H7 (cell line): ENCODE results near the gene DSE. TPM values are rescaled to one million over a fixed set of nuclear protein-coding genes. Genes with fewer than 3 reads are reported as not detected.
"Not testable (repeated sequence)": the region's sequence is repeated elsewhere in the genome, so short reads cannot be mapped to it uniquely, and the experiment has no call there.

Experiments used
- DNase-seq: peaks from one replicate; pipeline ENCODE4 v3.0.0; 2012
- H3K27me3 ChIP-seq: 2 replicates; pipeline ENCODE4 v1.6.0; 2011; ENCODE audit warnings: mild to moderate bottlenecking, low read length; ENCODE audit not compliant: control insufficient read depth, insufficient read depth
- H3K36me3 ChIP-seq: replicated peaks from 2 replicates; pipeline ENCODE4 v1.5.1; 2011; ENCODE audit warnings: low read length; ENCODE audit not compliant: control insufficient read depth, insufficient read depth
- H3K4me3 ChIP-seq: 2 replicates; pipeline ENCODE4 v1.5.1; 2011; ENCODE audit warnings: low read depth, mild to moderate bottlenecking, control low read depth, low read length, moderate library complexity; ENCODE audit not compliant: insufficient read depth
- total RNA-seq: library from RNA; depleted of rRNA; stranded (reverse); fragments of >200 nt; shearing (Covaris generic); gene quantifications from 2 replicates; pipeline ENCODE4 v1.2.3, GENCODE V29; 2014; rRNA removed

Gene DSE
- 39.5 and 48.1 TPM in 2 replicates for total RNA-seq

DNA sequence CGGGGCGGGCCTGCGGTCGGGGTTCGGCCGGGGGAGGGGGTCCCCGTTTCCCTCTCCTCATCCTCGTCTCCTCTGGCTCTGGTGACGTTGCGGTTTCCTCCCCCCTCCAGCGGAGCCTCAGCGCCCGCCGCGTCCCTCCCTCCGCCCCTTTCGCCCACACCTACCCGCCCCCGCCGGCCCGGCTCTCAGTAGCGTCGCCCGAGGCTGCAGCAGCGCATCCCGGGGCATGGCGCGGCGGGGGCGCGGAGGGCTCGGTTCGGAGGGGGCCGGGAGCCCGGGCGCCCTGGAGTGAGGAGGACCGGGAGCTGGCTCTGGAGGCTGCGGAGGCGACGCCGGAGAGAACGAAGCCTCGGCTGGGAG is at the start of gene DSE:
Gene DSE (plus strand): TSS at position 188 of the 360 bp plus-strand sequence. CDS start 28,304 bp downstream, outside the sequence.
- no peaks in the 10 kb centered on the region for H3K27me3 ChIP-seq
- peak within 1 kb of the TSS; percentile 94 for H3K4me3 ChIP-seq
- no peaks in the 10 kb centered on the region for H3K36me3 ChIP-seq
- DNase-seq, result peak; percentile 95

DNA sequence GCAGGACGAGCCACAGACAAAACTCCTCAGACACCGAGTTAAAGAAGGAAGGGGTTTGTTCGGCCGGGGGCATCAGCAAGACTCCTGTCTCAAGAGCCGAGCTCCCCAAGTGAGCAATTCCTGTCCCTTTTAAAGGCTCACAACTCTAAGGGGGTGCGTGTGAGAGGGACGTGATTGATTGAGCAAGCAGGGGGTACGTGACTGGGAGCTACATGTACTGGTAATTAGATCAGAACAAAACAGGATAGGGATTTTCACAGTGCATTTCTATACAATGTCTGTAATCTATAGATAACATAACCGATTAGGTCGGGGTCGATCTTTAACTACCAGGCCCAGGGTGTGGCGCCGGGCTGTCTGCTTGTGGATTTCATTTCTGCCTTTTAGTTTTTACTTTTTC is 48.8 kb upstream of the DSE start:
- DNase-seq, H3K27me3 ChIP-seq, H3K4me3 ChIP-seq, H3K36me3 ChIP-seq: not testable (repeated sequence)

DNA sequence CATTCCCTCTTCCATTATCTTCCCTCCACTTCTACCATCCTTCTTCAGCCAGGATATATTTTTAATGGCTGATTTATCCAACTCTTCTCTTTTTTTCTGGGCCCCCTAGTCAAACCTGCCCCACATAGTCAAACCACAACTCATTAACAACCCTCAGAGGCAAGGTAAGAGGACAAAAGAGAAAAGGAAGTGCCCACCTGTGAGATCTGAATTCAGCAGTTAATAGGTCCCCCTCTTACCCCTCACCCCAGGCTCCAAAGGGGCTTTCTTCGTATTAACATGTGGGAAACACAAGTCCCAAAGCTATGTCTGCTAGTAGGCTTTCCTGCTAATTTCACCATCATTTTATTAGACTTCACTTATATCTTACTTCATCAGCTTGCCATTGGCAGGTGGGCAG is 46.9 kb upstream of the DSE start:
- no peaks in the 10 kb centered on the region for H3K27me3 ChIP-seq
- H3K4me3 ChIP-seq, result no peak overlapping the region
- no peaks in the 10 kb centered on the region for H3K36me3 ChIP-seq
- peak; percentile 16 for DNase-seq

DNA sequence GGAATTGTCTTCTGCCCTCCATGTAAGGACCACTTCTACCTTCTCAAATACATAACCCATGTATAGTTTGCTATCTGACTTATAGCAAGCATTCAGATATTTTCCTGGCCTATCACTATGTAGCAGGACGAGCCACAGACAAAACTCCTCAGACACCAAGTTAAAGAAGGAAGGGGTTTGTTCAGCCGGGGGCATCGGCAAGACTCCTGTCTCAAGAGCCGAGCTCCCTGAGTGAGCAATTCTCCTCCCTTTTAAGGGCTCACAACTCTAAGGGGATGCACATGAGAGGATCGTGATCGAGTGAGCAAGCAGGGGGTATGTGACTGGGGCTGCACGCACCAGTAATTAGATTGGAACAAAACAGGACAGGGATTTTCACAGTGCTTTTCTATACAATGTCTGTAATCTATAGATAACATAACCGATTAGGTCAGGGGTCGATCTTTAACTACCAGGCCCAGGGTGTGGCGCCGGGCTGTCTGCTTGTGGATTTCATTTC is 45.1 kb upstream of the DSE start:
- H3K36me3 ChIP-seq, DNase-seq, H3K4me3 ChIP-seq, H3K27me3 ChIP-seq: not testable (repeated sequence)

DNA sequence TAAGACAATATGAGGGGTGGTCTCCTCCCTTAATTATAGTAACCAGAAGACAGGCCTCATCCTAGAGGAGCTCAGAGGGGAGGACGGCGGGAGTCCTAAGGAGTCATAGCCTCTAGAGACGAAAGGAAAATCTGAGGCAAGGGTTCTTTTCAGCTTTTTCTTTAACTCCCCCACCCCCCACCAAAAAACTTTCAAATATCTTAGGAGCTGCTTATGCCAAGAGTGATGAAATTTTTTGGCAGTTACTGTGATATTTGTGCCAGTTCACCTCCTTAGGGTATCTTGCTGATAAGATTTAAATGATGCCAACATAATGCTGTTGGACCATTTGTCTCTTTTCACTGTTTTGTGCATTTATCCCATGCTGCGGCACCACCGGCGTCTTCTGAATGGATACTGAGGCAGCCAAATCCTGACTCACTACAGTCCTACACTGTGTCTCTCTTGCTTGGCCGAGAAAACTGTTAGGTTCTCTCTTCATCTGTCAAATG is 44.5 kb upstream of the DSE start:
- no peak for DNase-seq
- no peaks in the 10 kb centered on the region for H3K27me3 ChIP-seq
- H3K4me3 ChIP-seq, result no peak overlapping the region
- no peaks in the 10 kb centered on the region for H3K36me3 ChIP-seq

DNA sequence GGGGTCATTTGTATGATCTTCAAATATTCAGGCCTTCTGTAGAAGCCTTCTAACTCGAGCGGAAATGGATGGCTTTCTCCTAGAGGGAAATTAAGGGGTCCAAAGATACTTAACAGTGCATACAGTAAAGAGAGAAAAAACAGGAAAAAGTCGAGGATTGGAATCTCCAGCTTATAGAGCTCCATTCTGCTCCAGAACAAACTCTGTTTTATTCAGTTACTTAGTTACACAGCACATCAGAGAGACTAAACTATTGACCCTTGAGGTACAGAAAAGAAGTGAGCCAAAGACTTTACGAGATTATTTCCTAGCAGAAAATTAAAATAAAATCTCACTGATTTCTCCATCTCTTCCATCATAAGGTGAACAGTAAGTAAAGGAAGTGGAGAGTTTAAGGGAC is 43.8 kb upstream of the DSE start:
- DNase-seq, result no peak
- Histone ChIP-seq H3K27me3 (no peaks in the 10 kb centered on the region), H3K4me3 (no peak overlapping the region), H3K36me3 (no peaks in the 10 kb centered on the region)

DNA sequence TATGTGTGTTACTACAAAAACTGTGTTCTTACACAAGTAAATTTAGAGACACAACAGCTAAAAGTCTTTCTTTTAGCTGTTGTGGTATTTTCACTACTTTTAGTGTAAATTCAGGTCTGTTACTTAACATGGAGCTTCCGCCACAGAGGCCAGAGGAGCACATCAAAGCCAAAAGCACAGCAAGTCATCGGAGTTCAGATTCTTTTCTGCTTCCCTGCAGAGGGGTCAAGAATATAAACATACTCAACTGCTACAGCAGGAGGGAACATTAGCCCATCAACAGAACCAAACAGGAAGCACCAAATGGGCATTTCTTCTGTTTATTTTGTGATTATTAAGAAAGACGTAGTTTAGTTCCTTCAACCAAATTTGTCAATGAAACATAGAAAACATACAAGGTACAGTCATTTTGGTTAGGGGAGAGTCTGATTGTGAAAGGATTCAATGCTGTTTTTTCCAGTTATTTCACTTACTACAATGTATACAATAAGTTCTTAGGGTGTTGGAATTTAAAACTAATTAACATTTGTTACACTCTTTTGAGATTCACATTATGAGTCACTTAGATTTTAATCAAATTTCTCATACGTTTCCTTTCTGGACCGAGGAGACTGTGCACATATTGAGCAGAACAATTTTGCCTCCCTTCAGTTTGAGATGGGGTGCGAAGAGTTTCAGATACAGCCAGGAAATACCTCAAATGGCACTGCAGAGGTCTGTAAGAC is 42.8 kb upstream of the DSE start:
- peak; percentile 25 for DNase-seq
- no peaks in the 10 kb centered on the region for H3K27me3 ChIP-seq
- no peak overlapping the region for H3K4me3 ChIP-seq
- H3K36me3 ChIP-seq, result no peaks in the 10 kb centered on the region

DNA sequence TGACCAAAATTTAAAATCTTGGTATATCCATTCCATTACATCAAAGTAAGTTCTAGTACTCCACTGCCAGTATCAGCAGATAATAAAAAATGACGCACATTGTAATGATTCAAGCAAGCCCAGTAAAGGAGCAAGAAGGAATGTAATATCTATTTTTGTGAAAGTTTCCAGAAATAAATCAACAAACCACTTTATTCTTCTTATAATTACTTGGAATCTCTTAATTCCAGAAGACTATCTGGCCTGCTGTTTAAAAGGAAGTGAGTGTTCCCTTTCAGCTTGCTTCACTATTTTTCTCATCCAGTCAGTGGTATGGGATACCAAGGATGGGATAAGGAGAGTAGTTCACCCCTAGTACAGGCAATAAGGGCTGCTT is 42.2 kb upstream of the DSE start:
- Histone ChIP-seq H3K36me3 (no peaks in the 10 kb centered on the region), H3K4me3 (no peak overlapping the region), H3K27me3 (no peaks in the 10 kb centered on the region)
- no peak for DNase-seq

DNA sequence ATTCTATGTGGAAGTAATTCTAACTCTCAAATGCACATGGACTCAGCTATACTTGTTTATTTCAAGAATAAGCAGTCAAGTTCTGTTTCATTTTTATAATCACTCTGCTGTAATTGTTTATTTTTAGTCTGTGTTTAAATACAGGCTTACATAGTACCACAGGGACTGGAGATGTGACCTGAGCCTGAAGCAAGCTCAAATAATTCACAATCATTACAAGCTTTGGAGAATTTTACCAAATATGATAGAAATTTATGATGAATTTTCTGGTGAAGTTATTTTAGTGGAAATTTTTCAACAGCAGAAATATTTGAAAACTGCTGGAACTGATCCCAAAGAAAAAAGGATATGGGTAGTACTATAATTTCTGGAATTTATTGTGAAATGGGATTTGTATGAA is 41.6 kb upstream of the DSE start:
- Histone ChIP-seq H3K4me3 (no peak overlapping the region), H3K27me3 (no peaks in the 10 kb centered on the region), H3K36me3 (no peaks in the 10 kb centered on the region)
- DNase-seq, result no peak

- Histone ChIP-seq H3K4me3 (no peak overlapping the region), H3K27me3 (no peaks in the 10 kb centered on the region), H3K36me3 (no peaks in the 10 kb centered on the region)
- DNase-seq, result no peak
Measured at GRCh38 chr6:116330511-116330910, 40.2 kb upstream of the DSE start.

DNA sequence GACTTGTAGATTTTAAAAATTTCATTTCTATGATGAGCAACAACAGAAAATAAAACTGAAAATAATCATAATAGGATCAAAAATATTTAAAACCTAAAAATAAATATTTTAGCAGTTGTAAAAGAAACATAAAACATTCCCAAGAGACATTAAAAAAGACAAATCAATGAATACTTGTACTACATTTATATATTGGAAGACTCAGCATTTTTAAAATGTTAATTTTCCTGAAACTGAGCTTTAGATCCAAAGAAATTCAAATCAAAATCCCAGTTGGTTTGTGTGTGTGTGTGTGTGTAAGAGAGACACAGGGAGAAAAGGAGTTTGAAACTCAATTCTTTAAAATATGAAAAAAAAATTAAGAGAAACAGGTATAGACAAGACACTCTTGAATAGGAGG is 38.7 kb upstream of the DSE start:
- Histone ChIP-seq H3K4me3 (no peak overlapping the region), H3K27me3 (no peaks in the 10 kb centered on the region), H3K36me3 (no peaks in the 10 kb centered on the region)
- no peak for DNase-seq

GRCh38 chr6:116334638-116335409 is 35.9 kb upstream of the DSE start:
- H3K36me3 ChIP-seq, H3K4me3 ChIP-seq, DNase-seq, H3K27me3 ChIP-seq: not testable (repeated sequence)

- Histone ChIP-seq H3K4me3 (no peak overlapping the region), H3K36me3 (no peaks in the 10 kb centered on the region), H3K27me3 (no peaks in the 10 kb centered on the region)
- no peak for DNase-seq
Measured at GRCh38 chr6:116335612-116336215, 35.0 kb upstream of the DSE start.

- DNase-seq, result no peak
- Histone ChIP-seq H3K4me3 (no peak overlapping the region), H3K36me3 (no peaks in the 10 kb centered on the region)
Measured at GRCh38 chr6:116338943-116339342, 31.8 kb upstream of the DSE start.

DNA sequence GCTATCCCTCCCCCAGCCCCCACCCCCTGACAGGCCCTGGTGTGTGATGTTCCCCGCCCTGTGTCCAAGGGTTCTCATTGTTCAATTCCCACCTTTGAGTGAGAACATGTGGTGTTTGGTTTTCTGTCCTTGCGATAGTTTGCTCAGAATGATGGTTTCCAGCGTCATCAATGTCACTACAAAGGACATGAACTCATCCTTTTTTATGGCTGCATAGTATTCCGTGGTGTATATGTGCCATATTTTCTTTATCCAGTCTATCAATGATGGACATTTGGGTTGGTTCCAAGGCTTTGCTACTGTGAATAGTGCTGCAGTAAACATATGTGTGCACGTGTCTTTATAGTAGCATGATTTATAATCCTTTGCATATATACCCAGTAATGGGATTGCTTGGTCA is 30.1 kb upstream of the DSE start:
- H3K4me3 ChIP-seq, DNase-seq, H3K36me3 ChIP-seq, H3K27me3 ChIP-seq: not testable (repeated sequence)

More at GRCh38 chr6:116338943-116339342, 31.8 kb upstream of the DSE start:
- no peaks in the 10 kb centered on the region for H3K27me3 ChIP-seq
